Activated naive CD8-positive, alpha-beta T cell treated with anti-CD3 and anti-CD28 coated beads, Interleukin-2, amount 10 ng/mL, durations not matched to agents 7 days and 5 days (primary cell): Measurements from ENCODE around the gene DOLK. TPM values are rescaled to one million over a fixed set of nuclear protein-coding genes. Genes with fewer than 3 reads are reported as not detected.

Experiments
- ATAC-seq: fragments of 150-1000 bp; cut with Tn5 transposase; one replicate; pipeline ENCODE4 v1.10.0; 2021; ENCODE audit warnings: low read depth, moderate library complexity
- POLR2A ChIA-PET: fragments of 350-600 bp; sonication (Branson Sonifier 250); formaldehyde crosslinking; loops from one replicate; lab custom pipeline; 2021; ENCODE audit warnings: antibody characterized with exemption; lab: Charles Lee
- DNase-seq: peaks from one replicate; pipeline ENCODE4 v3.0.0; 2021
- H3K27ac Mint-ChIP-seq: one replicate; pipeline ENCODE4 v1.8.0; 2022; ENCODE audit warnings: mild to moderate bottlenecking, mixed read lengths
- H3K27me3 Mint-ChIP-seq: one replicate; pipeline ENCODE4 v1.8.0; 2022; ENCODE audit warnings: mild to moderate bottlenecking, moderate library complexity, mixed read lengths
- H3K36me3 Mint-ChIP-seq: one replicate; pipeline ENCODE4 v1.8.0; 2021; ENCODE audit warnings: mild to moderate bottlenecking, mixed read lengths
- H3K4me1 Mint-ChIP-seq: one replicate; pipeline ENCODE4 v1.8.0; 2021; ENCODE audit warnings: mixed read lengths
- H3K4me3 Mint-ChIP-seq: one replicate; pipeline ENCODE4 v1.8.0; 2022; ENCODE audit warnings: mild to moderate bottlenecking, moderate library complexity, mixed read lengths
- H3K9me3 Mint-ChIP-seq: one replicate; pipeline ENCODE4 v1.8.0; 2021; ENCODE audit warnings: mixed read lengths
- total RNA-seq, 2 experiments: library from RNA; stranded (reverse); gene quantifications; one replicate each; pipeline ENCODE4 v1.2.3, GENCODE V29; 2021

DOLK gene
- total RNA-seq, 2 experiments from 2014 or later = 9.4 to 9.5 TPM

DNA sequence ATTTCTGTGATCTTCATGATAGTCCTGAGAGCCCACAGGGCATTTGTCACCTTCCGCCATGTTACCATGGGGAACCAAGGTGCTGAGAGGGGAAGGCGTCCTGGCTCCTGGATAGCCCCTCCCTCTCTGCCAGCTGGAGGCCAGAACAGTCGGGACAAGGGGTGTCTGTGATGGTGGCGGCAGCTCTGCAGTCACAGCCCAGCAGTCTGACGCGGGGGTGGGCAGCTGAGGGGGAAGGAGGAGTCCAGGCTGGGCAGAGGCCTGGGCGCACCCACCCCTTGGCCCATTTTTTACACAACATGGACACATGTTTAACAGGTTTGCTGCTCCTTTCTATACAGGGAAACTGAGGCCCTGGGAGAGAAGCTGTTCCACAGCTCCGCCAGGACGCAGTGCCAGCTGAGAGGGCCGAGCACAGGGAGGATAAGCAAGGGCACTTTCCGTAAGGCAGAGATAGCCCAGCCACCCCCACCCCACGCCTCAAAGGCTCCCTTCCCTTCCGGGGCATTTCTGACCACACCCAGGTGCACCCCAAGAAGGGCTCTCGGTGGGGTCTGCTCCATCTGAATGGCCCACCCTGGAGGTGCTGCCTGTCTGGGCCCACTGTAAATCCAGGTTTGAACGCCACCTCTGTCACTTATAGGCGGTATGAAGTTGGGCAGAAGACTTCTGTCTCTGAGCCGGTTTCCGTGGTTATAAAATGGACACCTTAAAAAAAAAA lies 48.4 kb downstream of the DOLK start:
- H3K4me3 Mint-ChIP-seq = peak overlapping the region; percentile 80
- no peaks in the 10 kb centered on the region for H3K9me3 Mint-ChIP-seq
- peaks cover 67% of the 10 kb centered on the region for H3K4me1 Mint-ChIP-seq
- H3K27ac Mint-ChIP-seq = peak overlapping the region; percentile 99
- POLR2A ChIA-PET = interaction anchor here (1.1 to 1.6 kb wide), 2 partner anchors 10 to 18 kb away, joined by 3 to 4 read pairs; partner anchors contain the start of gene KYAT1
- no peaks in the 10 kb centered on the region for H3K27me3 Mint-ChIP-seq
- no peak for ATAC-seq
- peaks cover 13% of the 10 kb centered on the region for H3K36me3 Mint-ChIP-seq
- no peak for DNase-seq

DNA sequence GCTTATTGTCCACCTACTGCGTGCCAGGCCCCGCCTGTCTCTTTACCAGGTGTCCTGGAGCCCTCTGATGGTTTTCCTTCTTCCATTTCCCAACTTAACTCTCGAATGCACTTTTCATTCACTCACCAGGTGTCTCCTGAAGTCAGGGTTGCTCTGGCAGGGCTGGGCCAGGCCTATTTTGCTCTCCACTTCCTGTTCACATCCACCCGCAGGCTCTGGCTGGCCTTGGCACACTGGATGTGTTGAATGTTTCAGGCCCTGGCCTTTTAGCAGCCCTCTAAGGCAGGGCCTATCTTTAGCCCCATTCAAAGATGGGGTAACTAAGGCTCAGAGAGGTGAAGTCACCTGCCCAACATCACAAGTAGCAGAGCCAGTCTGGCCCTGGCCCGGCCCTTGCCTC lies 49.0 kb downstream of the DOLK start:
- Mint-ChIP-seq H3K27ac (peak overlapping the region; percentile 99), H3K36me3 (peaks cover 16% of the 10 kb centered on the region), H3K9me3 (no peaks in the 10 kb centered on the region), H3K4me3 (peak overlapping the region; percentile 45), H3K4me1 (peaks cover 64% of the 10 kb centered on the region), H3K27me3 (no peaks in the 10 kb centered on the region)
- ATAC-seq = no peak
- no peak for DNase-seq
- POLR2A ChIA-PET = interaction anchor here (1.0 to 1.6 kb wide), 3 partner anchors 11 to 17 kb away, joined by 3 to 4 read pairs (median 3); partner anchors contain the start of genes KYAT1 and LRRC8A

DNA sequence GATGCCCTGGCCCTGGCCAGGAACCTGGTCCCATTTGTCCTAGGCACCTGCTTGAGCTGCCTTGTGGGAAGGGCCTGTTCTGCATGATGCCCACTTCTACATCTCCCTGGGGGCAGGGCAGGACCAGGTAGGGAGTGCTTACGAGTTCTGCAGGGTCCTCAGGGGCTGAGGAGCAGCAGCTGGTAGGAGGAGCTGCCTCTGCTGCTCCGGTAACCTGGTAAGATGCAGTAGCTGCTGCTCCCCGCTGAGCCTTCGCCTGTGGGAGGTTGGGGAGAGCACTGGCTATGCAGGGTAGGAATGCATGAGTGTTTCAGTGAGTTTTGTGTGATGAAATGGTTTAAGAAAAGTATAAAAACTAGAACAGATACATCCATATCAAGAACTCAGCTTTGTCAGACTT lies 51.8 kb downstream of the DOLK start:
- H3K4me1 Mint-ChIP-seq = peaks cover 47% of the 10 kb centered on the region
- no peaks in the 10 kb centered on the region for H3K9me3 Mint-ChIP-seq
- H3K27ac Mint-ChIP-seq = peak overlapping the region; percentile 75
- no peak for ATAC-seq
- DNase-seq = no peak
- no peak overlapping the region for H3K4me3 Mint-ChIP-seq
- POLR2A ChIA-PET = interaction anchor here (0.6 kb wide), 1 partner anchor 1101 kb away, joined by 3 read pairs; no protein-coding TSS in a partner anchor
- peaks cover 18% of the 10 kb centered on the region for H3K36me3 Mint-ChIP-seq
- no peaks in the 10 kb centered on the region for H3K27me3 Mint-ChIP-seq

Other genes with a start within 250 kb of the DOLK start
- gene PKN3, start 245.1 kb downstream of the DOLK start, total RNA-seq = 1 to 10 TPM; 7.4 to 9.6 TPM
- gene ZDHHC12, start 223.5 kb downstream of the DOLK start, total RNA-seq = 10 to 100 TPM; 64.1 to 68.9 TPM
- gene ZER1, start 175.7 kb downstream of the DOLK start, total RNA-seq = 10 to 100 TPM; 27.1 to 29.2 TPM
- gene TBC1D13, start 160.3 kb downstream of the DOLK start, total RNA-seq = 10 to 100 TPM; 26.1 to 29.2 TPM
- gene ENDOG, start 129.1 kb downstream of the DOLK start, total RNA-seq = 10 to 100 TPM; 16.2 to 19.5 TPM
- 10 to 100 TPM; 71.4 to 75.4 TPM for gene SPOUT1, start 117.8 kb downstream of the DOLK start, total RNA-seq
- 10 to 100 TPM; 14.9 to 16.3 TPM for gene KYAT1, start 65.7 kb downstream of the DOLK start, total RNA-seq
- 10 to 100 TPM; 24.1 to 25.9 TPM for gene LRRC8A, start 65.5 kb downstream of the DOLK start, total RNA-seq
- gene PHYHD1, start 26.6 kb downstream of the DOLK start, total RNA-seq = 1 to 10 TPM; 1.4 to 1.6 TPM
- 10 to 100 TPM; 64.2 to 65.3 TPM for gene NUP188, start 96 bp upstream of the DOLK start, total RNA-seq
- gene SH3GLB2, start 80.7 kb upstream of the DOLK start, total RNA-seq = 100 to 1,000 TPM in 1 of 2 experiments, 10 to 100 TPM in 1; 98.7 to 104 TPM
- 10 to 100 TPM; 62.1 to 66.0 TPM for gene MIGA2, start 89.0 kb upstream of the DOLK start, total RNA-seq
- 10 to 100 TPM; 17.4 to 21.6 TPM for gene DOLPP1, start 133.5 kb upstream of the DOLK start, total RNA-seq
- gene CRAT, start 163.2 kb upstream of the DOLK start, total RNA-seq = 10 to 100 TPM; 19.5 to 22.7 TPM
- 10 to 100 TPM; 88.3 to 91.0 TPM for gene PTPA, start 163.8 kb upstream of the DOLK start, total RNA-seq
- gene IER5L, start 230.7 kb upstream of the DOLK start, total RNA-seq = 1 to 10 TPM; 8.6 to 8.8 TPM